NCI-H2029 treated with DMSO at 0.1 percent for 48 hours (cell line): ENCODE measurements around the gene SLX1B.
"Not testable (repeated sequence)": the region's sequence is repeated elsewhere in the genome, so short reads cannot be mapped to it uniquely, and the experiment has no call there.

ENCODE experiments used
- DNase-seq: peaks from one replicate; lab custom pipeline; 2025; lab: John Stamatoyannopoulos, UW

The SLX1B gene

DNA sequence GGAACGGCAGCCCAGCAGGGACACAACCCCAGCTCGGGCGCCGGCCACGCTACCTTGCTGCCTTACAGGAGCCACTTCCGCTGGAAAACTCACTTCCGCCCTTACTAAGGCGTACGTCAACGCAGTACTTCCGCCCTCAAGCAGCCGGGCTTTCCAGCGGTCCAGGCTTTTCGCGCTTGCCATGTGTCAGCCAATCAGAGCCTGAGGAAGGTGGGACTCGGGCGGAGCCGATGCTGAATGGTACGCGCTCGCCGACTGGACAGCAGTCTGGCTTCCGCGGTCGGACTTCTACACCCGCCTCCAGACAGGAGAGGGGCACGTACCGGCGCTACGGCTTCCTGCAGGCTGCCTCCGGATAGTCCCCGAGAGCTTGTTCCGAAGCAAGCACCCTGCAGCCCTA lies at the start of gene SLX1B, which contains the start of gene BOLA2:
Gene SLX1B, plus strand, starts transcription at position 265 of the 400 bp plus-strand sequence.
Gene BOLA2, minus strand, starts transcription at position 83 of the 400 bp plus-strand sequence. CDS start 98 bp downstream, outside the sequence.
- not testable (repeated sequence) for DNase-seq

DNA sequence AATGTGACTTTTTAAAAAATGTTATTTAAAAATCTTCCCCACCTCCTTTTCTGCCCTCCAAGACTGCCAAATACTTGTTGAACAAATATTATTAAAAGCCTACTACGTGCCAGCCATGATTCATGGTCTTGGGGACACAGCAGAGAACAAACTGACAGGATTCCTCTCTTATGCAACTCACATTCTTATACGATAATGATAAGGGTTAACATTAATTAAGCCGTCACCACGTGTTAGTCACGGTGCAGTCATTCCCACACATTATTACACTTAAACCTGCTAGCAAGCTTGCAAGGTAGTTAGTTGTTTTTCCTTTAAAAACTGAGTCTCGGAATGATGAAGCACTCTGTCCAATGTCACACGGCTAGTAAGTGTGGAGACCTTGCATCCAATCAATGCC lies 49.1 kb upstream of the SLX1B start:
- DNase-seq, result not testable (repeated sequence)

DNA sequence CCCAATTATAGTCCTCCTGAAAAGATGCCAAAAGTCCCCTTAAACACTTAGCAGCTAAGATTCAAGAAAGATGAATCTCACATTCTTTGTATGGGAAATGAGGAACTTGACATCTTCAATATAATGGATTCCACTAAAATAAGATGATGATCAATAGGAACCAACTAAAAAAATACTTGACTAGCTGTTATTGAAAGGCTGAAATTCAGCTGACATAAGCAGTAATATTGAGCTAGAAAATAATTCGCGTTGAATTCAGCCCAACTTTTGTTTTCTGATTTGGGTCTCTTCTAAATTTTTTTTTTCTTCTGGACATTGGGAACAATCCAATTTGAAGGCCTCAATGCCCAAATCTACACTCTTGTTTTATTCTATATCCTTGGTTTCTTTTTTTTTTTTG lies 30.7 kb upstream of the SLX1B start:
- DNase-seq, result not testable (repeated sequence)

DNA sequence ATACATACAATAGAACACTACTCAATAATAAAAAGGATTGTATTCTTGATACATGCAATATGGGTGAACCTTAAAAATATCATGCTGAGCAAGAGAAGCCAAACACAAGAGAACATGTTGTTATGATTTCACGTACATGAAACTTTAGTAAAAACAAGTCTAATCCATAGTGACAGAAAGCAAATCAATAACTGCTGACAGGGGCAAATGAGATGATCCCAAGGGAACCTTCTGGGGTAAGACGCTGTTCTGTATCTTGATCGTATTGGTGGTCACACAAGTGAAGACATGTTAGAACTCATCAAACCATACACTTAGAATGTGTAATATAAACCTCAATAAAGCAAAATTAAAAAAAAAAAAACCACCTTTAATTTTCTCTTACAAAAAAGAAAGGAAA lies 28.9 kb upstream of the SLX1B start:
- DNase-seq, result not testable (repeated sequence)

DNA sequence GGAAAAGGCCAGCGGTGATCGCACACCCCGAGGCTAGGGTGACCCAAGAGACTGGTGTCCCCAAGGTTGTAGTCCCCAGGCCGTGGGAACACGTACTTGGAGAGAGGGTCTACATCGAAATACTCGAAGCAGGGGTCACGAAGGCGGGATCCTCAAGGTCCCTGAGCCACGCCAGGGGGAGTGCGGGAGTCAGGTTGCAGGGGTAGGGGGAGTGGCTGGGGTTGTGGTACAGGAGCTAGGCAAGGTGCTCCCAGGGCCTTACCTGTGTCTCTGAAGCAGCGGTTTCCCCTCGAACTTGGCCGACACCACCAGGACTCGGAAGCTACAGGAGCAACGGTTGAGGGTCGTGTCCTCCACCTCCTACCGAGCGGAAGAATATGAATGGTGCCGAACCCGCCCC lies 579 bp upstream of the SLX1B start:
- DNase-seq, result not testable (repeated sequence)

DNA sequence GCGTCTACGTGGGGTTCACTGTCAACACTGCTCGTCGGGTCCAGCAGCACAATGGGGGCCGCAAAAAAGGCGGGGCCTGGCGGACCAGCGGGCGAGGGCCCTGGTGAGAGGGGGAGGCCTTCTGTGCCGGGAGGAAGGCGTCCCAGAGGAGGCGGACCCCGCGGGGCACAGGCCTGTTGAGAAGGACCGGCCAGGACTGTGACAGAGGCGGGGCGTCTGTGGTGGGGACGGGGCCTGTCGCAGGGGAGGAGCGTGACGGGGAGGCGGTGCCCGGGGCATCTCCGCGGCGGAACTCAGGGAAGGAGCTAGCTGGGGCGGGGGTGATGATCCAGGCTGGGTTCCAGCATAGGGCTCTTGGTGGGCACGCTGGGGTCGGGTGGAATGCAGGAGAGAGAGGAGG lies 495 bp downstream of the SLX1B start:
- not testable (repeated sequence) for DNase-seq

DNA sequence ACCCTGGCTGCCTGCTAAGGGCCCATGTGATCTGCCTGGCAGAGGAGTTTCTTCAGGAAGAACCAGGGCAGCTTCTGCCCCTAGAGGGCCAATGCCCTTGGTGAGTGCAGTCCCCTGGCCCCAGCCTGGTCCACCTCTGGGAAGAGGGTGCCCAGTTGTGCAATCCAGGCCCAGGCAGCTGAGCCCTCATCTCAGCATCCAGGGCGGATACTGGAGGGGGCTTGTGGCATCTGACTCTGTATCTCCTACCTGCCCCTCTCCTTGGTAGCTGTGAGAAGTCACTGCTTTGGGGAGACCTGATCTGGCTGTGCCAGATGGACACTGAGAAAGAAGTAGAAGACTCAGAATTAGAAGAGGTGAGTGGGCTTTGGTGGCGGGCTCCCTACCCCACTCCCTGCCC lies 3.3 kb downstream of the SLX1B start:
- not testable (repeated sequence) for DNase-seq

DNA sequence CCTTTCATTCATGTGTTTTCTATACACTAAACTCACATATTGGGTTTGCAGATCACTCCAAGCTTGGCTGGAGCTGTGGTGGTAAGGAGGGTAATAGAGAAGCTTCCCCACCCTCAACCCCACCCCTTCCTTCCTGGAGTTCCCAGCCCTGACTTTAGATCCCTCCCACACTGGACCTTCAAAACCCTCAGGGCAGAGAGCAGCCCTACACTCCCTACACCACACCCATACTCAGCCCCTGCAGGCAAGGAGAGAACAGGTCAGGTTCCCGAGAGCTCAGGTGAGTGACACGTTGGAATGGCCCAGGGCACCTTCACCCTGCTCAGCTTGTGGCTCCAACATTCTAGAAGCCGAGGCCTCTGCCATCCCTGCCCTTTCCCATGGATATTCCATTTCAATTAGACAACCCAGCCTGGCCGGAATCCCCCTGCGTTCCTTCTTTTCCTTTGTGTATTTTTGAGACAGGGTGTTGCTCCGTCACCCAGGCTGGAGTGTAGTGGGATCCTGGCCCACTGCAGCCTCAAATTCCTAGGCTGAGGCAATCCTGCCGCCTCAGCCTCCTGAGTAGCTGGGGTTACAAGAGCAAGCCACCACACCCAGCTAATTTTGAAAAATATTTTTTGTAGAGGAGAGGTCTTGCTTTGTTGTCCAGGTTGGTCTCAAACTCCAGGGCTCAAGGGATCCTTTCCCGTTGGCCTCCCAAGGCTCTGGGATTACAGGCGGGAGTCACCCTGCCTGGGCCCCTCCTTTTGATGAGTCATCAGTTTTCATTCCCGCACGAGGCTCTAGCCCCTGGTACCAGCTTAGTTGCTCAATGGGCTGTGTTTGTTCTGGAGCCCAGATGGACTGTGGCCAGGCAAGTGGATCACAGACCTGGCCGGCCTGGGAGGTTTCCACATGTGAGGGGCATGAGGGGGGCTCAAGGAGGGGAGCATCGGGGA lies 5.6 kb downstream of the SLX1B start, which contains the start of gene SULT1A4:
Gene SULT1A4, plus strand, starts transcription at position 208 of the 941 bp plus-strand sequence. CDS start 1,473 bp downstream, outside the sequence.
- DNase-seq, result not testable (repeated sequence)

DNA sequence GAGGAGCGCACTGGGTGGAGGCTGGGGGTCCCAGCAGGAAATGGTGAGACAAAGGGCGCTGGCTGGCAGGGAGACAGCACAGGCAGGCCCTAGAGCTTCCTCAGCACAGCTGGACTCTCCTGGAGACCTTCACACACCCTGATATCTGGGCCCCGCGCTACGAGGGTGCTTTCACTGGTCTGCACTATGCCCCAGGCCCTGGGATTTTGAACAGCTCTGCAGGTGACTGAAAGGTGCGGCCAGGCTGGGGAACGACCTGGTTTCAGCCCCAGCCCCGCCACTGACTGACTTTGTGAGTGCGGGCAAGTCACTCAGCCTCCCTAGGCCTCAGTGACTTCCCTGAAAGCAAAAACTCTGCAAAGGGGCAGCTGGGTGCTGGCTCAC lies 6.3 kb downstream of the SLX1B start:
- DNase-seq, result not testable (repeated sequence)

DNA sequence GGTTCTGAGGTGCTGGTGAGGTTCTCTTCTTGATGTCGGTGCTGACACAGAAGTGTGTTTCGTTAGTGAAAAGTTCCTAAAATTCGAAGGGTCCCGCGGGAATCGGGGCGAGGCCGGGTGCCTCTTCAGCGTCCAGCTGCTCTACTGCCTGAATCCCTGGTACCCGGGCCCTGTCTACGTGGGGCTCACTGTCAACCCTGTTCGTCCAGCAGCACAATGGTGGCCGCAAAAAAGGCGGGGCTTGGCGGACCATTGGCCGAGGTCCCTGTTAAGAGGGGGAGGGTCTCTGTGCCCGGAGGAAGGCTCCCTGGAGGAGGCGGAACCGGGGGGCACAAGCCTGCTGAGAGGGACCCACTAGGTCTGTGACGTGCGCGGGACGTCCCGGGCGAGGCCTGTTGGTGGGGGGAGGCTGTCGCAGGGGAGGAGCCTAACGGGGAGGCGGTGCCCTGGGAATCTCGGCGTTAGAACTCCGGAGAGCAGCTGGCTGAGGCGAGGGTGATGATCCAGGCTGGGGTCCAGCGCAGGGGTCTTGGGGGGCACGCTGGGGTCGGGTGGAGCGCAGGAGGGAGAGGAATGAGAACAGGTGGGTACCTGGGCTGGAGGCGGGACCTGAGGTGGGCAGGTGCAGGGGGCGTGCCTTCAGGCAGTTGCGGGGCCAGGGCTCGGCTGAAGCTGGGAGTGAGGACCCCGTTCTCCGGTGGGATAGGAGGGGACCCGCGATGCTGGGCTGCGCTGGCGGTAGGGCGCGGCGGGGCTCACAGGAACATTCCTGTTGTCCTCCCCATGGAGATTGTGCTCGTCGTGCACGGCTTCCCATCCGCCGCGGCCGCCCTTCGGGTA lies 11.9 kb downstream of the SLX1B start:
- DNase-seq, result not testable (repeated sequence)

DNA sequence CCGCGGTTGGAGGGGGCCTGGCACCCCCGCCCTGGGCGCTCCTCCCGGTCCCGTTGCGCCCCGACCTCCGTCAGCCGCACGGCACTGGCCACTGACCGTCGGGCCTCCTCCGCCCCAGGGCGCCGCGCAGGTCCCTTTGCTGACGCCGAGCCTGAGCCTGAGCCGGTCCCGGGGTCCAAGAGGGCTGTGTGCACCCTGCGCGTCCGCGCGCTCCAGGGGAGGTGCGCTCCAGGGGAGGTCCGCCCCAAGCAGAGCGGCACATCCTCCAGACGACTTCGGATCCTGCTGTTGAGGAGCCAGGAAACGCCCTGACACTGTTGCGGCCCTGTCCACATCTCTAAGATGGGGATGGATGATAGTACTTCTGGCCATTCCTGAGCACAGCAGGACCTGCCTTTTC lies 12.6 kb downstream of the SLX1B start:
- not testable (repeated sequence) for DNase-seq

DNA sequence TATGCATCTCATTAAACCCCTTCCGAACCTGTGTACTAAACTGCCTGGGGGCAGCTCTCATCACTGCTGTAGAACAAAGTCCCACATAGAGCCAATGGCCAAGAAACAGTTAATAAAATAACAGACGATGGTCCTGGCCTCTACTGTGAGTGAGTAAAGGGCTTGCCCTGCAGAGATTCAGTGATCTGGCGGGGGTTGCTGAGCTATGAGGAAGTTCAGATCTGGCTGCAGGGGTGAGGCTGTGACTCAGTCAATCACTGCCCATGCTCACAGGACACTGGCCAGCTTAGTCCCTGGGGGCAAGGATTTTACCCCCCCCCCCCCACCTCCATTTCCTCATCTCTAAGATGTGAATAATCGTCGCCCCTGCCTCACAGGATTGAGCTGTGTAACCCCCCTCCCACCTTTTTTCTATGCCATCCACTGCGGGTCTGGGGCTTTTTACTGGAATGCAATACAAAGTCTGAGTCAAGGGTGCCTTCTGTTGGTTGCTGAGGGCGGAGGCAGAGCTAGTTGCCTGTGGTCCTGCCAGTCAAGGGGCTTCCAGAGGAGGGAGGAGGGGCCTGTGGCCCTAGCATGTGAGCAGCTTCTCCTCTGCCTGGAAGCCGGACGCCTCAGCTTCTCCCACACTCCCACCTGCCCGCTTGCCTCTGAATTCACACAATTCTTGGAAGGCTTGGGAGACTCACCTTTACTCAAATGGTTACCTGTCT lies 13.5 kb downstream of the SLX1B start:
- DNase-seq, result not testable (repeated sequence)

DNA sequence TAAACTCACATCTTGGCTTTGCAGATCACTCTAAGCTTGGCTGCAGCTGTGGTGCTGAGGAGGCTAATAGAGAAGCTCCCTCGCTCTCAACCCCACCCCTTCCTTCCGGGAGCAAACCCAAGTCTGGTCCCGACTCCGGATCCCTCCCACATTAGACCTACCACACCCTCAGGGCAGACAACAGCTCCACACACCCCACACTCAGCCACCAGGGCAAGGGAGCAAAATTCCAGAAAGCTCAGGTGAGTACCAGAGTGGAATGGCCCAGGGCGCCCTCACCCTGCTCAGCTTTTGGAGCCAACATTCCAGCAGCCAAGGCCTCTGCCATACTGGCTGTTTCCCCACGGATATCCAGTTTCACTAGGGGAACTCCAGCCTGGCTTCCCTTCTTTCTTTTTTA lies 15.3 kb downstream of the SLX1B start:
- not testable (repeated sequence) for DNase-seq

DNA sequence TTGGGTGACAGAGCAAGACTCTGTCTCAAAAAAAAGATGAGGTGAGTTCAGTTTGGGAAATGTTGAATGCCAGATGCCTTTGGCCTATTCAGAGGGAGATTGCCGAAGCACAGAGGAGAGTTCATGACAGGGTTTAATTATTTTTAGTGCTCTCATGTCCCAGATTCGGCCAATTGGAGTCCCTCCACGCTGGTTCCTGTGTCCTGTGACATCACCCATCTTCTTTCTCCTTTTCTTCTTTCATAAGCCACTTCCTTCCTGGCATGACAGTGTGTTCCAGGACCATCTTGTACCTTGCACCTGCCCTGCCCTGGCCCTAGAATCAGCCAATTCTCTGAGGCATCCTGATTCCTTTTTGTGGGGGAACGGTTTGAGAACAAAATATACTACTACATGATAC lies 17.7 kb downstream of the SLX1B start:
- not testable (repeated sequence) for DNase-seq

DNA sequence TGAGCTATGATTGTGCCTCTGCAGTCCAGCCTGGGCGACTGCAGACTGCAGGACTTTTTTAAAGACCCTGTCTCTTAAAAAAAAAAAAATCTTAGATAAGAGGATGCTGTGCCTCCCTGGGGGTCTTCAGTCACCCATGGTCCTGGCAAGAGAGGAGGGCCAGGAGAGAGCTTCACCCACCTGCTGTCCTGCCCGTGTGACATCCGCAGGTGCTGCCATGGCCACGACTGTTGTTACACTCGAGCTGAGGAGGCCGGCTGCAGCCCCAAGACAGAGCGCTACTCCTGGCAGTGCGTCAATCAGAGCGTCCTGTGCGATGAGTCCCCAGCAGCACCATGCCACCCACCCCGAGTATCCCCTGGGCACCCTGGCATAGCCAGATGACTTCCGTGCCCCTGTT lies 27.9 kb downstream of the SLX1B start:
- not testable (repeated sequence) for DNase-seq

DNA sequence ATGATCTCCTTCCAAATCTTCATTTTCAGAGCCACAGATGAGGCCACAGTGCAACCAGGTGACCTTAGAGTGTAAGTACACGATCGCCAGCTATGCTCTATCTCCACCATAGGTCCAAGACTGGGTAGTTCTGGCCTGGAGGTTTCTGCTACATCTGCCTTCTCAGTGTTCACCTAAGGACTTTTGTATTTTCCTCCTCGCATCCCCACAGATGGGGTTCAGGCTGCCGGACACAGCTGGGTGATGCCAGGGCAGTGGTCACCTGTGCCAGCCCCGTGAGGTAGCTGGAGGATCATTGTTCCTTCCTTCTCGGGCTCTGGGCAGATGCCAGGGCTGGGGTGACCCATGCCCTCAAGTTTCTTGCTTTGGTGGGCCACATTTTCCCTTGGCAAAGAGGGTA lies 52.0 kb downstream of the SLX1B start, which contains the start of gene NPIPB12:
Gene NPIPB12, minus strand, starts transcription at position 101 of the 400 bp plus-strand sequence.
- not testable (repeated sequence) for DNase-seq
